Stimulated activated naive CD4-positive, alpha-beta T cell (primary cell): ENCODE measurements around the gene COBL.

Experiments used
- DNase-seq, 6 experiments: peaks; one replicate each; lab custom pipeline; 2025; lab: John Stamatoyannopoulos, UW

The COBL gene

GRCh38 chr7:51316666-51317581 lies at the start of gene COBL:
Gene COBL (minus strand): TSS chr7:51316809. CDS start chr7:51316633, 176 bp downstream.
- DNase-seq = no peak

- no peak for DNase-seq
These were observed 49.6 kb upstream of the COBL start for GRCh38 chr7:51366172-51366728.

- DNase-seq = no peak
These were observed 41.2 kb upstream of the COBL start for GRCh38 chr7:51357821-51358220.

- DNase-seq = no peak
These were observed 40.4 kb upstream of the COBL start for GRCh38 chr7:51356849-51357516.

GRCh38 chr7:51354897-51355296 lies 38.3 kb upstream of the COBL start:
- no peak for DNase-seq

- no peak for DNase-seq
These were observed 37.8 kb upstream of the COBL start for GRCh38 chr7:51354434-51354833.

GRCh38 chr7:51352174-51353100 lies 35.8 kb upstream of the COBL start:
- DNase-seq = no peak

GRCh38 chr7:51351661-51352060 lies 35.1 kb upstream of the COBL start:
- no peak for DNase-seq

GRCh38 chr7:51350546-51350896 lies 33.9 kb upstream of the COBL start:
- no peak for DNase-seq

- DNase-seq = no peak
These were observed 33.4 kb upstream of the COBL start for GRCh38 chr7:51349820-51350545.

- DNase-seq = no peak
These were observed 29.5 kb upstream of the COBL start for GRCh38 chr7:51346126-51346525.

GRCh38 chr7:51344406-51345138 lies 28.0 kb upstream of the COBL start:
- no peak for DNase-seq

GRCh38 chr7:51340936-51341335 lies 24.3 kb upstream of the COBL start:
- DNase-seq = no peak

GRCh38 chr7:51340029-51340838 lies 23.6 kb upstream of the COBL start:
- DNase-seq = no peak

GRCh38 chr7:51335057-51335456 lies 18.4 kb upstream of the COBL start:
- no peak for DNase-seq

GRCh38 chr7:51329696-51330263 lies 13.2 kb upstream of the COBL start:
- DNase-seq = no peak

- DNase-seq = no peak
These were observed 11.8 kb upstream of the COBL start for GRCh38 chr7:51328351-51328801.

- no peak for DNase-seq
These were observed 10.7 kb upstream of the COBL start for GRCh38 chr7:51327287-51327717.

GRCh38 chr7:51326656-51327286 lies 10.2 kb upstream of the COBL start:
- DNase-seq = no peak
